ENCODE data around the gene CENPB.

GRCh38 chr20:3823881-3824280 lies 37.3 kb upstream of the CENPB start:
- TF ChIP-seq CTCF (optimal IDR thresholded peaks at IDR 0.05 in 1 of 3, IDR thresholded peaks at IDR 0.05 in 1 of 3, conservative IDR thresholded peaks at IDR 0.05 in 1 of 3; ENCODE audit: extremely low read depth in 1 of 3, insufficient read depth in 2 of 3, low read length in 3 of 3) (no peak), EZH2 (IDR thresholded peaks at IDR 0.05; ENCODE audit: low read length) (no peak)

Data from keratinocyte (primary cell).